HepG2 (cell line): ENCODE measurements around the gene KIAA0232. TPM values are rescaled to one million over a fixed set of nuclear protein-coding genes. Genes with fewer than 3 reads are reported as not detected.

ENCODE experiments used
- ARID5B ChIP-seq: IDR thresholded peaks from 2 replicates; pipeline ENCODE4 v1.4.0; 2020; ENCODE audit warnings: mild to moderate bottlenecking, missing genetic modification reagents
- GTF2F1 ChIP-seq: fragments of 150-350 bp; IDR thresholded peaks from 2 replicates; pipeline ENCODE4 v1.6.1; 2014; ENCODE audit warnings: low read length
- HMG20A ChIP-seq: IDR thresholded peaks from 2 replicates; pipeline ENCODE4 v1.6.1; 2016; ENCODE audit warnings: borderline replicate concordance
- IRF2 ChIP-seq: IDR thresholded peaks from 2 replicates; pipeline ENCODE4 v1.6.1; 2018; ENCODE audit warnings: missing genetic modification reagents, missing compliant biosample characterization
- SAFB2 ChIP-seq: sonication (generic); formaldehyde crosslinking; IDR thresholded peaks from 2 replicates; pipeline ENCODE4 v1.5.1; 2020; ENCODE audit warnings: missing genetic modification reagents, low read depth, mild to moderate bottlenecking, borderline replicate concordance
- SAP130 ChIP-seq: IDR thresholded peaks from 2 replicates; pipeline ENCODE4 v1.6.1; 2016; ENCODE audit warnings: low read depth
- THAP11 ChIP-seq: IDR thresholded peaks from 2 replicates; pipeline ENCODE4 v1.6.1; 2016; ENCODE audit warnings: missing biosample characterization, missing genetic modification reagents
- TSC22D2 ChIP-seq: sonication (generic); formaldehyde crosslinking; IDR thresholded peaks from 2 replicates; pipeline ENCODE4 v1.5.1; 2020; ENCODE audit warnings: missing genetic modification reagents, mild to moderate bottlenecking, borderline replicate concordance
- ZBTB33 ChIP-seq: sonication (generic); formaldehyde crosslinking; IDR thresholded peaks from 2 replicates; pipeline ENCODE4 v1.4.0; 2020; ENCODE audit warnings: missing genetic modification reagents
- ZBTB38 ChIP-seq: sonication (generic); formaldehyde crosslinking; IDR thresholded peaks from 2 replicates; pipeline ENCODE4 v1.5.1; 2020; ENCODE audit warnings: mild to moderate bottlenecking, missing genetic modification reagents
- ZGPAT ChIP-seq: IDR thresholded peaks from 2 replicates; pipeline ENCODE4 v1.6.1; 2016; ENCODE audit warnings: mild to moderate bottlenecking
- ZNF12 ChIP-seq: sonication (generic); formaldehyde crosslinking; IDR thresholded peaks from 2 replicates; pipeline ENCODE4 v1.5.0; 2020; ENCODE audit warnings: missing genetic modification reagents
- ZNF121 ChIP-seq: sonication (generic); formaldehyde crosslinking; IDR thresholded peaks from 2 replicates; pipeline ENCODE4 v1.5.0; 2020; ENCODE audit warnings: mild to moderate bottlenecking, missing genetic modification reagents
- ZNF550 ChIP-seq: sonication (generic); formaldehyde crosslinking; IDR thresholded peaks from 2 replicates; pipeline ENCODE4 v1.4.0; 2020; ENCODE audit warnings: mild to moderate bottlenecking, missing genetic modification reagents, borderline replicate concordance
- ZNF558 ChIP-seq: sonication (generic); formaldehyde crosslinking; IDR thresholded peaks from 2 replicates; pipeline ENCODE4 v1.9.0; 2022; ENCODE audit warnings: mild to moderate bottlenecking, missing genetic modification reagents, borderline replicate concordance
- ZNF687 ChIP-seq: sonication (generic); formaldehyde crosslinking; IDR thresholded peaks from 2 replicates; pipeline ENCODE4 v1.5.1; 2020; ENCODE audit warnings: mild to moderate bottlenecking, missing genetic modification reagents, moderate library complexity
- polyA plus RNA-seq, 8 experiments: library from polyadenylated mRNA; depleted of rRNA in 3 of 8; stranded (reverse) in 7 of 8; unstranded in 1 of 8; fragments of >200 nt; fragmentation: Illumina TruSeq in 4 of 8; extraction: Trizol in 4 of 8; gene quantifications; 2 replicates each; pipeline versions ENCODE4 v1.2.1 to v1.2.3, GENCODE V29; 2011 to 2016; ENCODE audit warnings: low read depth in 4 of 8, missing spikeins in 1 of 8, mixed read lengths in 1 of 8; ENCODE audit not compliant: insufficient read depth in 1 of 8
- total RNA-seq, 5 experiments: library from RNA; depleted of rRNA; stranded (reverse); fragments of >200 nt; fragmentation: Illumina TruSeq; extraction: Trizol; gene quantifications; 2 replicates each; pipeline ENCODE4 v1.2.3, GENCODE V29; 2016; ENCODE audit warnings: low read depth in 1 of 5
- TF ChIP-seq, protein P1 (sequence below): IDR thresholded peaks from 2 replicates; pipeline ENCODE4 v1.6.1; 2018; ENCODE audit warnings: missing genetic modification reagents

KIAA0232 gene
- total and polyA plus RNA-seq, 2 of the 13 experiments (the other 11 are each of a cell fraction or from before 2014, with no cell fraction given): 7.8 to 17.1 TPM

GRCh38 chr4:6907658-6908191 lies 125.2 kb downstream of the KIAA0232 start (continued):
- TF ChIP-seq ARID5B (CRISPR knock-in tag) (0 out of 2 replicates have a peak, but pooled peaks have one; percentile 7), THAP11 (peak; percentile 38; the same call in 1 of the 2 replicates), ZBTB33 (CRISPR knock-in tag) (peak; percentile 85), IRF2 (CRISPR knock-in tag) (0 out of 2 replicates have a peak, but pooled peaks have one; percentile 57), GTF2F1 (no peak), HMG20A (CRISPR knock-in tag) (0 out of 2 replicates have a peak, but pooled peaks have one; percentile 17), ZGPAT (CRISPR knock-in tag) (peak; percentile 21; the same call in 1 of the 2 replicates), ZNF12 (peak; percentile 40; the same call in 1 of the 2 replicates), TSC22D2 (CRISPR knock-in tag) (no peak), ZNF558 (CRISPR knock-in tag) (no peak), ZBTB38 (CRISPR knock-in tag) (peak; percentile 95), ZNF550 (CRISPR knock-in tag) (no peak), SAP130 (CRISPR knock-in tag) (peak; percentile 67), SAFB2 (peak; percentile 50; the same call in 1 of the 2 replicates), ZNF687 (CRISPR knock-in tag) (peak; percentile 72), ZNF121 (CRISPR knock-in tag) (0 out of 2 replicates have a peak, but pooled peaks have one; percentile 20)
- TF ChIP-seq, protein P1, sequence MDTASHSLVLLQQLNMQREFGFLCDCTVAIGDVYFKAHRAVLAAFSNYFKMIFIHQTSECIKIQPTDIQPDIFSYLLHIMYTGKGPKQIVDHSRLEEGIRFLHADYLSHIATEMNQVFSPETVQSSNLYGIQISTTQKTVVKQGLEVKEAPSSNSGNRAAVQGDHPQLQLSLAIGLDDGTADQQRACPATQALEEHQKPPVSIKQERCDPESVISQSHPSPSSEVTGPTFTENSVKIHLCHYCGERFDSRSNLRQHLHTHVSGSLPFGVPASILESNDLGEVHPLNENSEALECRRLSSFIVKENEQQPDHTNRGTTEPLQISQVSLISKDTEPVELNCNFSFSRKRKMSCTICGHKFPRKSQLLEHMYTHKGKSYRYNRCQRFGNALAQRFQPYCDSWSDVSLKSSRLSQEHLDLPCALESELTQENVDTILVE (CRISPR knock-in tag): peak; percentile 70; the same call in 1 of the 2 replicates
